ENCODE results near the gene UBTD1. TPM values are rescaled to one million over a fixed set of nuclear protein-coding genes. Genes with fewer than 3 reads are reported as not detected.

Gene UBTD1
- total RNA-seq, 1 donor from 2014 or later: 37.7 TPM

- Histone ChIP-seq H3K9me3 (no peaks in the 10 kb centered on the region), H3K36me3 (no peaks in the 10 kb centered on the region), H3K4me1 (peaks cover 20% of the 10 kb centered on the region), H3K27ac (no peak overlapping the region), H3K27me3 (ENCODE audit: low read depth) (no peaks in the 10 kb centered on the region), H3K4me3 (no peak overlapping the region)
- ATAC-seq (peak in 1 of 2 donors; percentile 55), DNase-seq (no peak)
- no peak for TF ChIP-seq CTCF (IDR thresholded peaks at IDR 0.05)
- intact Hi-C loops (cut with DNase I): no loop called here
Measured at GRCh38 chr10:97509120-97509680, 10.5 kb downstream of the UBTD1 start.

GRCh38 chr10:97510686-97511085, 12.0 kb downstream of the UBTD1 start:
- H3K36me3 ChIP-seq: no peaks in the 10 kb centered on the region
- H3K27ac ChIP-seq: no peak overlapping the region
- peaks cover 17% of the 10 kb centered on the region for H3K4me1 ChIP-seq
- ATAC-seq: no peak
- TF ChIP-seq CTCF (IDR thresholded peaks at IDR 0.05): no peak
- H3K9me3 ChIP-seq: no peaks in the 10 kb centered on the region
- intact Hi-C loops (cut with DNase I): no loop called here
- H3K4me3 ChIP-seq: no peak overlapping the region
- no peaks in the 10 kb centered on the region for H3K27me3 ChIP-seq (ENCODE audit: low read depth)
- no peak for DNase-seq

- Histone ChIP-seq H3K27ac (no peak overlapping the region), H3K4me3 (no peak overlapping the region), H3K27me3 (ENCODE audit: low read depth) (no peaks in the 10 kb centered on the region), H3K4me1 (peaks cover 27% of the 10 kb centered on the region), H3K9me3 (no peaks in the 10 kb centered on the region), H3K36me3 (no peaks in the 10 kb centered on the region)
- intact Hi-C loops (cut with DNase I): no loop called here
- DNase-seq (no peak), ATAC-seq (no peak)
- no peak for TF ChIP-seq CTCF (IDR thresholded peaks at IDR 0.05)
Measured at GRCh38 chr10:97511711-97512440, 13.2 kb downstream of the UBTD1 start.

GRCh38 chr10:97512993-97513392, 14.3 kb downstream of the UBTD1 start:
- DNase-seq: no peak
- Histone ChIP-seq H3K36me3 (no peaks in the 10 kb centered on the region), H3K27ac (no peak overlapping the region), H3K27me3 (ENCODE audit: low read depth) (no peaks in the 10 kb centered on the region), H3K9me3 (no peaks in the 10 kb centered on the region), H3K4me3 (no peak overlapping the region), H3K4me1 (peaks cover 39% of the 10 kb centered on the region)
- intact Hi-C loops (cut with DNase I): no loop called here
- ATAC-seq: no peak
- TF ChIP-seq CTCF (IDR thresholded peaks at IDR 0.05): no peak

- TF ChIP-seq CTCF (IDR thresholded peaks at IDR 0.05): no peak
- Histone ChIP-seq H3K4me3 (no peak overlapping the region), H3K4me1 (peaks cover 52% of the 10 kb centered on the region), H3K27ac (no peak overlapping the region), H3K27me3 (ENCODE audit: low read depth) (no peaks in the 10 kb centered on the region), H3K36me3 (no peaks in the 10 kb centered on the region), H3K9me3 (no peaks in the 10 kb centered on the region)
- DNase-seq (no peak), ATAC-seq (no peak)
- intact Hi-C loops (cut with DNase I): no loop called here
Measured at GRCh38 chr10:97514344-97514743, 15.6 kb downstream of the UBTD1 start.
